GM19324 (cell line): ENCODE data around the gene PROSER3.

Experiments
- ATAC-seq: cut with Tn5 transposase; IDR thresholded peaks from one replicate; pipeline ENCODE4 v1.9.1; 2021; ENCODE audit warnings: mild to moderate bottlenecking, moderate library complexity; ENCODE audit not compliant: unreplicated experiment, low FRiP score

PROSER3 gene

GRCh38 chr19:35736913-35737886, 20.8 kb upstream of the PROSER3 start:
- no peak for ATAC-seq

GRCh38 chr19:35738021-35738886, 19.7 kb upstream of the PROSER3 start:
- ATAC-seq: no peak

GRCh38 chr19:35738887-35739229, 19.1 kb upstream of the PROSER3 start:
- no peak for ATAC-seq

- no peak for ATAC-seq
These were observed 18.5 kb upstream of the PROSER3 start for GRCh38 chr19:35739275-35740107.

GRCh38 chr19:35740108-35740422, 17.9 kb upstream of the PROSER3 start:
- ATAC-seq: no peak

GRCh38 chr19:35740423-35741202, 17.4 kb upstream of the PROSER3 start:
- ATAC-seq: peak; percentile 61

GRCh38 chr19:35741203-35741515, 16.8 kb upstream of the PROSER3 start:
- no peak for ATAC-seq

- ATAC-seq: no peak
These were observed 15.8 kb upstream of the PROSER3 start, which contains the start of gene IGFLR1 for GRCh38 chr19:35742121-35742724. IGFLR1 (minus strand) TSS chr19:35742452; CDS start chr19:35741180, 1,272 bp downstream.

- ATAC-seq: no peak
These were observed 14.1 kb upstream of the PROSER3 start for GRCh38 chr19:35743640-35744429.

GRCh38 chr19:35744430-35745327, 13.3 kb upstream of the PROSER3 start:
- ATAC-seq: peak; percentile 36

GRCh38 chr19:35745328-35746086, 12.5 kb upstream of the PROSER3 start, which contains the start of the genes PSENEN and U2AF1L4:
PSENEN (plus strand) TSS chr19:35745651; CDS start chr19:35745931, 280 bp downstream.
U2AF1L4 (minus strand) TSS chr19:35745418; CDS start chr19:35745391, 27 bp downstream.
- ATAC-seq: peak; percentile 49

GRCh38 chr19:35746087-35746462, 11.9 kb upstream of the PROSER3 start:
- no peak for ATAC-seq

- ATAC-seq: no peak
These were observed 11.4 kb upstream of the PROSER3 start for GRCh38 chr19:35746531-35746930.

GRCh38 chr19:35748106-35749020, 9.6 kb upstream of the PROSER3 start, which contains the start of gene LIN37:
LIN37 (plus strand) TSS chr19:35748576; CDS start chr19:35748725, 149 bp downstream.
- ATAC-seq: peak; percentile 79

GRCh38 chr19:35750167-35750566, 7.8 kb upstream of the PROSER3 start:
- ATAC-seq: no peak
